ENCODE data around the gene GKN2. TPM values are rescaled to one million over a fixed set of nuclear protein-coding genes. Genes with fewer than 3 reads are reported as not detected.

GKN2 gene, protein sequence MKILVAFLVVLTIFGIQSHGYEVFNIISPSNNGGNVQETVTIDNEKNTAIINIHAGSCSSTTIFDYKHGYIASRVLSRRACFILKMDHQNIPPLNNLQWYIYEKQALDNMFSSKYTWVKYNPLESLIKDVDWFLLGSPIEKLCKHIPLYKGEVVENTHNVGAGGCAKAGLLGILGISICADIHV
- not detected for total RNA-seq (2021; ENCODE audit: unreplicated experiment)
- not detected for polyA plus RNA-seq (2012; ENCODE audit: insufficient read length)
- not detected for Bru-seq, nascent RNA
- BruChase-seq, experiment 1, labeled RNA remaining after a 2-hour chase = not detected
- BruChase-seq, experiment 2, labeled RNA remaining after a 6-hour chase = not detected
- long read RNA-seq = 0 reads

DNA sequence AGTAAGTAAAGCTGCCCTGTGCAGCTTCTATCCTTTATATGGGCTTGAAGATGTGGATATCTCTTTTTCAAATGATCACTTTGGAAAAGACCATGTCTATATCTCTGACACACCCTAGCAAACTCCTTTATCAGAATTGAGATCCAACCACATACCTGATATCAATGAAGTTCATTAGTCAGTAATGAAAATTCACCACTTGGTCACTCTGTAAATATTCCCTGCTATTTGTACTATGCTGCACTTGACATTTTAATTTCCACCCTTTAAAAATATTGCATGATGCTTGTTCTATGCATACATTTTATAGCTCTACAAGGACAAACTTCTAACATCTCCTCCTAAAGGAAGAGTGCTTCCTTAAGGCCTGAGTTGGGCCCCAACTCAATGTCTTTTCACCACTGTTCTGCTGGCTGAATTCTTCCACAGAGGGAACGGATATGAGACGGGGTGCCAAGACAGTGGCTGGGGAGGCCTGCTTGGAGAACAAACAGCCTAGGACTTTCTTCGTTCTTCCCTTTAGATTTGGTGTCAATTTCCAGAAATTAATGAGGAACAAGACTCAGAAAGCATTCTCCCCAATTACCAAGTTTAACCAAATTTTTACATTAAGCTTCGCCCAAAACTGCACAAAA is at the start of gene GKN2:
TSS of gene GKN2 (minus strand) at position 7 of the 635 bp plus-strand sequence. CDS start 32 bp downstream, outside the sequence.
- TF ChIP-seq POLR2AphosphoS5 (IDR thresholded peaks at IDR 0.05; ENCODE audit: low read depth, low read length) (no peak), SIN3A (IDR thresholded peaks at IDR 0.05; ENCODE audit: borderline replicate concordance, insufficient read depth, low read depth, low read length) (no peak), TCF7L2 (IDR thresholded peaks at IDR 0.05; ENCODE audit: low read depth, low read length) (no peak)
- TF ChIP-seq, protein P1, sequence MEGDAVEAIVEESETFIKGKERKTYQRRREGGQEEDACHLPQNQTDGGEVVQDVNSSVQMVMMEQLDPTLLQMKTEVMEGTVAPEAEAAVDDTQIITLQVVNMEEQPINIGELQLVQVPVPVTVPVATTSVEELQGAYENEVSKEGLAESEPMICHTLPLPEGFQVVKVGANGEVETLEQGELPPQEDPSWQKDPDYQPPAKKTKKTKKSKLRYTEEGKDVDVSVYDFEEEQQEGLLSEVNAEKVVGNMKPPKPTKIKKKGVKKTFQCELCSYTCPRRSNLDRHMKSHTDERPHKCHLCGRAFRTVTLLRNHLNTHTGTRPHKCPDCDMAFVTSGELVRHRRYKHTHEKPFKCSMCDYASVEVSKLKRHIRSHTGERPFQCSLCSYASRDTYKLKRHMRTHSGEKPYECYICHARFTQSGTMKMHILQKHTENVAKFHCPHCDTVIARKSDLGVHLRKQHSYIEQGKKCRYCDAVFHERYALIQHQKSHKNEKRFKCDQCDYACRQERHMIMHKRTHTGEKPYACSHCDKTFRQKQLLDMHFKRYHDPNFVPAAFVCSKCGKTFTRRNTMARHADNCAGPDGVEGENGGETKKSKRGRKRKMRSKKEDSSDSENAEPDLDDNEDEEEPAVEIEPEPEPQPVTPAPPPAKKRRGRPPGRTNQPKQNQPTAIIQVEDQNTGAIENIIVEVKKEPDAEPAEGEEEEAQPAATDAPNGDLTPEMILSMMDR (IDR thresholded peaks at IDR 0.05) = no peak
- TF ChIP-seq, protein P2, sequence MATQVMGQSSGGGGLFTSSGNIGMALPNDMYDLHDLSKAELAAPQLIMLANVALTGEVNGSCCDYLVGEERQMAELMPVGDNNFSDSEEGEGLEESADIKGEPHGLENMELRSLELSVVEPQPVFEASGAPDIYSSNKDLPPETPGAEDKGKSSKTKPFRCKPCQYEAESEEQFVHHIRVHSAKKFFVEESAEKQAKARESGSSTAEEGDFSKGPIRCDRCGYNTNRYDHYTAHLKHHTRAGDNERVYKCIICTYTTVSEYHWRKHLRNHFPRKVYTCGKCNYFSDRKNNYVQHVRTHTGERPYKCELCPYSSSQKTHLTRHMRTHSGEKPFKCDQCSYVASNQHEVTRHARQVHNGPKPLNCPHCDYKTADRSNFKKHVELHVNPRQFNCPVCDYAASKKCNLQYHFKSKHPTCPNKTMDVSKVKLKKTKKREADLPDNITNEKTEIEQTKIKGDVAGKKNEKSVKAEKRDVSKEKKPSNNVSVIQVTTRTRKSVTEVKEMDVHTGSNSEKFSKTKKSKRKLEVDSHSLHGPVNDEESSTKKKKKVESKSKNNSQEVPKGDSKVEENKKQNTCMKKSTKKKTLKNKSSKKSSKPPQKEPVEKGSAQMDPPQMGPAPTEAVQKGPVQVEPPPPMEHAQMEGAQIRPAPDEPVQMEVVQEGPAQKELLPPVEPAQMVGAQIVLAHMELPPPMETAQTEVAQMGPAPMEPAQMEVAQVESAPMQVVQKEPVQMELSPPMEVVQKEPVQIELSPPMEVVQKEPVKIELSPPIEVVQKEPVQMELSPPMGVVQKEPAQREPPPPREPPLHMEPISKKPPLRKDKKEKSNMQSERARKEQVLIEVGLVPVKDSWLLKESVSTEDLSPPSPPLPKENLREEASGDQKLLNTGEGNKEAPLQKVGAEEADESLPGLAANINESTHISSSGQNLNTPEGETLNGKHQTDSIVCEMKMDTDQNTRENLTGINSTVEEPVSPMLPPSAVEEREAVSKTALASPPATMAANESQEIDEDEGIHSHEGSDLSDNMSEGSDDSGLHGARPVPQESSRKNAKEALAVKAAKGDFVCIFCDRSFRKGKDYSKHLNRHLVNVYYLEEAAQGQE (IDR thresholded peaks at IDR 0.05; ENCODE audit: insufficient read depth in 1 of 2, low read depth in 2 of 2, low read length in 1 of 2) = no peak
- Histone ChIP-seq H3K9me3 (ENCODE audit: control insufficient read depth, insufficient read depth, low read depth, low read length) (no peaks in the 10 kb centered on the region), H3K36me3 (ENCODE audit: control insufficient read depth, insufficient read depth, low read length) (no peaks in the 10 kb centered on the region), H3K27me3 (ENCODE audit: control insufficient read depth, insufficient read depth, low read length) (no peaks in the 10 kb centered on the region), H3K4me3 (ENCODE audit: low read depth in 2 of 2, low read length in 2 of 2) (no peak within 1 kb of the TSS), H3K4me1 (ENCODE audit: control insufficient read depth, insufficient read depth, low read length) (no peaks in the 10 kb centered on the region), H3K27ac (ENCODE audit: low read length) (no peak within 1 kb of the TSS)
- in situ Hi-C loops (cut with HindIII; ENCODE audit: low pct_unique_long_range_greater_than_20kb, low sequenced_read_pairs) (no loop called here), intact Hi-C loops (cut with micrococcal nuclease; ENCODE audit: unreplicated experiment) (no loop called here)
- DNase-seq (ENCODE audit: low read depth, low spot score) = no peak
- CTCF ChIA-PET = no interaction called here
- no TSS peak for BruUV-seq (replicated peaks)
- ATAC-seq = no peak
- POLR2A ChIA-PET = no interaction called here

DNA sequence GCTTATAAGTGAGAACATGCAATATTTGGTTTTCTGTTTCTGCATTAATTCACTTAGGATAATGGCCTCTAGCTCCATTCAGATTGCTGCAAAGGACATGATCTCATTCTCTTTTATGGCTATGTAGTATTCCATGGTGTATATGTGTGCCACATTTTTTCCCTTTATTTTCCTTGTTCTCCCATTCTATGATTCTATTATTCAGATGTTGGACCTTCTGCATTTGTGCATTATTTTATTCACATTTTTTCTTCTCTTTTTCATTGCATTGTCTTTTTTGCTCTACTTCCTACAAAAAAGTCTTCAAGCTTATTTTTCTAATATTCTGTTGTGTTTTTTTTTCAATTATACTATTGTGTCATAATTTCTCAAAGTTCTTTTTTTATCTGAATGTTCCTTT is 49.2 kb upstream of the GKN2 start:
- Histone ChIP-seq H3K27ac (ENCODE audit: low read length) (no peak overlapping the region), H3K4me1 (ENCODE audit: control insufficient read depth, insufficient read depth, low read length) (no peaks in the 10 kb centered on the region), H3K27me3 (ENCODE audit: control insufficient read depth, insufficient read depth, low read length) (no peaks in the 10 kb centered on the region), H3K36me3 (ENCODE audit: control insufficient read depth, insufficient read depth, low read length) (no peaks in the 10 kb centered on the region), H3K9me3 (ENCODE audit: control insufficient read depth, insufficient read depth, low read depth, low read length) (no peaks in the 10 kb centered on the region), H3K4me3 (ENCODE audit: low read depth in 2 of 2, low read length in 2 of 2) (no peak overlapping the region)
- ATAC-seq (no peak), DNase-seq (ENCODE audit: low read depth, low spot score) (no peak)
- intact Hi-C loops (cut with micrococcal nuclease; ENCODE audit: unreplicated experiment) (no loop called here), in situ Hi-C loops (cut with HindIII; ENCODE audit: low pct_unique_long_range_greater_than_20kb, low sequenced_read_pairs) (no loop called here)
- ChIA-PET CTCF (interaction anchor here (0.5 kb wide), 1 partner anchor 439 kb away, joined by 5 read pairs; no protein-coding TSS in a partner anchor), POLR2A (no interaction called here)
- no TSS peak for BruUV-seq (replicated peaks)
- TF ChIP-seq, protein P2 (IDR thresholded peaks at IDR 0.05; ENCODE audit: insufficient read depth in 1 of 2, low read depth in 2 of 2, low read length in 1 of 2) = no peak
- TF ChIP-seq TCF7L2 (IDR thresholded peaks at IDR 0.05; ENCODE audit: low read depth, low read length) (no peak), POLR2AphosphoS5 (IDR thresholded peaks at IDR 0.05; ENCODE audit: low read depth, low read length) (no peak), SIN3A (IDR thresholded peaks at IDR 0.05; ENCODE audit: borderline replicate concordance, insufficient read depth, low read depth, low read length) (no peak)
- TF ChIP-seq, protein P1 (IDR thresholded peaks at IDR 0.05) = no peak
